HG02759 (cell line): ENCODE data around the gene LPP.
"Not testable (repeated sequence)": the region's sequence is repeated elsewhere in the genome, so short reads cannot be mapped to it uniquely, and the experiment has no call there.

ENCODE experiments used
- ATAC-seq: cut with Tn5 transposase; IDR thresholded peaks from one replicate; pipeline ENCODE4 v1.9.1; 2021; ENCODE audit warnings: mild to moderate bottlenecking, moderate library complexity; ENCODE audit not compliant: unreplicated experiment

Gene LPP

DNA sequence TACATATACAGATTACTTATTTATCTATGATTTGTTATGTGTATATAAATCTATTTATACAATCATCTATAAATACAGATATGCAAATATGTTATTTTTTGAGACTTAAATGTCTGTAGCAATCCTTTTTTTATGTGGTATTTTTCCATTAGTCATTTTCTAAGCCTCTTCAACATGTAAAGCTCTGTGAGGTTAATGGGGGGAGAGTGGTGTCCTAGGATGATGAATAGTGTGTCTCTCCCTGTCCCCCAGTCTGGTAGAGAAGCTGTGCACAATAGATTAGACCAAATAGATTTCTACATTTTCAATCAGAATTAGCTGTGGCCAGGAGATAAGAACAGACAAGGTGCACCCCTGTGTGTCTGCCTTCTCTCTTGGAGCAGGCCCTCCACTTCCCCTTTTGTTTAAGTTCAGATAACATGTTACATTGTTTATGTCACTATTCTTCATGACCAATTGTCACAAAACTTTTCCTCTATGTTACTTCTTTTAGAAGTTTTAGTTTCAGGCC is 453.9 kb downstream of the LPP start:
- no peak for ATAC-seq

DNA sequence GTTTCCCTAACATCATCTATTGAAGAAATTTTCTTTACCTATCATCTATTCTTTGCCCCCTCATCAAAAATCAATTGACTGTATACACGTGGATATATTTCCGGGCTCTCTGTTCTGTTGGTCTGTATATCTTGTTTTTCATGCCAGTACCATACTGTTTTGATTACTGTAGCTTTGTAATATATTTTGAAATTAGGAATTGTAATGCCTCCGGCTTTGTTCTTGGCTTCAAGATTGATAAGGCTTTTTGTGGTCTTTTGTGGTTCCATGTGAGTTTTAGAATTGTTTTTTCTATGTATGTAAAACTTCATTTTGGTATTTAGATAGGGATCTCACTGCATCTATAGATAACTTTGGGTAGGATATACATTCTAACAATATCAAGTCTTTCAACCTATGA is 454.4 kb downstream of the LPP start:
- ATAC-seq = no peak

DNA sequence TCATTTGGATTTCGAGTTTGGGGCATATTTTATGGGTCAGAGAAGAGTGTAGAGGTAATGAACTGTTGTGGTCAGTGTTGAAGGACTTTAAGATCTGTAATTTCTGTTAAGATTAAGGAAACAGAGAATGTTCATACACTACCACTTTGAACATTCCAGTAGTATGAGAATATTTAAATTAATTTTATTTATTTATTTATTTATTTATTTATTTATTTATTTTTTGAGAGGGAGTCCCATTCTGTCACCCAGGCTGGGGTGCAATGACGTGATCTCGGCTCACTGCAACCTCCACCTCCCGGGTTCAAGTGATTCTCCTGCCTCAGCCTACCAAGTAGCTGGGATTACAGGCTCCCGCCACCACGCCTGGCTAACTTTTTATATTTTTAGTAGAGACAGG is 459.8 kb downstream of the LPP start:
- ATAC-seq = not testable (repeated sequence)

DNA sequence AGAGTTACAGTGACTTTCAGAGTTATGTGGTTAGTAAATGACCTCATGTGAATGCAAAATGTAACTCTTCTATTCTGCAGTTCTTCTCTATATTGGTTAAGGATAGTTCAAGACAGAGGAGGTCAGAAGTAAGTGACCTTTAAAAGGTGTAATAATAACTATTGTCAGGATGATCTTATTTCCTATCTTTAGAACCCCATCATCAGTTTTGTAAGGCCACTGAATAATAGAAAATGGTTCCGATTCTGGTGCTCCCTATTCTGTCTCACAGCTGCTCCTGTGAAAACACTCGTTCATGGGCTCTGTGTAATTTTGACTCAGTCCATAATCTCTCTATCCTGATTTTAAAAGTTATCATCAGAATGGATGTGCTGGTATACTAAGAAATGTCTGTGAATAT is 463.3 kb downstream of the LPP start:
- no peak for ATAC-seq

DNA sequence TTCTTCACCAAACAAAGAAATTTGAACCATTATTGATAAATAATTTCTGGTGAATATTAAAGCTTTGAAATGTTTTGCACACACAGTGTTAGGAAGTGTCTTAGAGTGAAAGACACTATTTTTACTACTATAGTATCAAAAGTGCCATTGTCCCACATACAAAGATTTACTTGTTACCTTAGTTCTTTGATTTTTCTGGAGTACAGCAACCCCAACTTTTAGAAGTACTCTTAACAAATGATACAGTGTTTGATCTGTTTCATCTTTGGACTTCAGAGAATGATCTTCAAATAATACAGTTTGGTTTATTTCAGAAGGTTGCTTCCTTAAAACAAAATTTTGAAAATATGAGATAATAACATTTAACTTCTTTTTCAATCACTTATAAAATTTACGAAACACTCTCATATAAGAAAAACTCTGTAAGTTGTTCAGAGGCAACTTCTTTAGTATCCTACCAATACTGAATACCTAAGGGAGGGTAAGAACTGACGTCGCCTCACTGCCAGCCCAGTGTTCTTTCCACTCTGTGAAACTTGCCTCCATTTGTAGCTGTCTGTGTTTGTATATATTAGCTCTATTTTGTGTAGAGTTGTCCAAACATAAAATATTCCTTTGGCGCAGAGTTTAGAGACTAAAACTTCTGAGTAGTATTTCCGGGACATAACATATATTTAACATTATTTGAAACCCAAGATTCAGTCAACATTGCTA is 464.2 kb downstream of the LPP start:
- ATAC-seq = no peak

DNA sequence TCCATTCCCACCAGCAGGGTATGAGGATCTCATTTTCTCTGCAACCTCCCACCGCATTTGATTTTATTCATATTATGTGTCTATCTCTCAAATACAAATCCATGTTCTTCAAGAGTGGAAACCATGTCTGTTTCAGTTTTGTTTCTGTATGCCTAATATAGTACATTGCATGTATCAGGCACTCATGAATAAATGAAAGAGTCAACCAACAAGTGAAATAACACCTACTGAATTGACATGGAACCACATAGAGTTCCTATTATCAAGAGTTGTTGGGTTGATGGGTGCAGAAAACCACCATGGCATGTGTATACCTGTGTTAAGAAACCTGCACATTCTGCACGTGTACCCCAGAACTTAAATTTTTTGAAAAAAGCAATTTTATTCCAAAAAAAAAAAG is 466.8 kb downstream of the LPP start:
- ATAC-seq = no peak

DNA sequence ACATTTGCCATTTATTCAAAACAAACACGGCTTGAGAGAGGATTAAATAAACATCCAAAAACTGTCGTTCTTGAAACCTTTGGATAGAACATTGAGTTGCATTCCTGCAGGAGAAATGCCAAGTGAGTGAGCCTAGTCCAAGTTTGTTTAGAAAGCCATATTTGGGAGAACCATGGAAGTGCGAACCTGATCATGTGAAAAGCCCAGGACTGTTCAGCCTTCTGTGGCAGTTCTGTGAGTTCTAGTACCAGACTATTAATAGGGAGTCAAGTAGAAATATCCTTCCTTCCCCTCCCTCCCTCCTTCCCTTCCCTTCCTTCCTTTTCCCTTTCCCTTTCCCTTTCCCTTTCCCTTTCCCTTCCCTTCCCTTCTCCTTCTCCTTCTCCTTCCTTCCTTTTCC is 470.4 kb downstream of the LPP start:
- ATAC-seq = no peak

DNA sequence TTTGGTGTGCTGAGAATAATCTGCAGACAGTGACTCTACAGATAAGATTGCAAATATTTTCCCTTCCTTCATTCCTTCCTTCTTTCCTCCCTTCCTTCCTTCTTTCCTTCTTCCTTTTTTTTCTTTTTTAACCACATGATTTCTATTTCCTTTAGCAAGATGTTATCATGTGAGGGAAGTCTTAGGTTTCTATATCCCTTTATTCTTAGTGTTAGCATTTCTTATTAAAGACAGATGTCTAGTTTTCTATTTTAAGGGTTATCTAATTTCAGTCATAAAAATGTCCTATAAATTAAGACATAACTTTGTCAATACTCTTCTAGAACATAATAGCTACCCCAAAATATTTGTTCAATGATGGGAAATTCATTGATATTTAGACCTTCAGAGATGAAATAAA is 470.9 kb downstream of the LPP start:
- ATAC-seq = no peak

DNA sequence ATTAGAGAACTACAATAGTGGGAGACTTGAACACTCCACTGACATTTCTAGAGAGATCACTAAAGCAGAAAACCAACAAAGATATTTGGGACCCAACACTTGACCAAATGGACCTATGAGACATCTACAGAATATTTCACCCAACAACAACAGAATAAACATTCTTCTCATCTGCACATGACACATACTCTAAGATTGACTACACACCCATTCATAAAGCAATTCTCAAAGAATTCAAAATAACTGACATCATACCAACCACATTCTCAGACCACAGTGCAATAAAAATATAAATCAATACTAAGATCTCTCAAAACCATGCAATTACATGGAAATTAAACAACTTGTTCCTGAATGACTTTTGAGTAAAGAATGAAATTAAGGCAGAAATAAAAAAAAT is 473.7 kb downstream of the LPP start:
- ATAC-seq = no peak

DNA sequence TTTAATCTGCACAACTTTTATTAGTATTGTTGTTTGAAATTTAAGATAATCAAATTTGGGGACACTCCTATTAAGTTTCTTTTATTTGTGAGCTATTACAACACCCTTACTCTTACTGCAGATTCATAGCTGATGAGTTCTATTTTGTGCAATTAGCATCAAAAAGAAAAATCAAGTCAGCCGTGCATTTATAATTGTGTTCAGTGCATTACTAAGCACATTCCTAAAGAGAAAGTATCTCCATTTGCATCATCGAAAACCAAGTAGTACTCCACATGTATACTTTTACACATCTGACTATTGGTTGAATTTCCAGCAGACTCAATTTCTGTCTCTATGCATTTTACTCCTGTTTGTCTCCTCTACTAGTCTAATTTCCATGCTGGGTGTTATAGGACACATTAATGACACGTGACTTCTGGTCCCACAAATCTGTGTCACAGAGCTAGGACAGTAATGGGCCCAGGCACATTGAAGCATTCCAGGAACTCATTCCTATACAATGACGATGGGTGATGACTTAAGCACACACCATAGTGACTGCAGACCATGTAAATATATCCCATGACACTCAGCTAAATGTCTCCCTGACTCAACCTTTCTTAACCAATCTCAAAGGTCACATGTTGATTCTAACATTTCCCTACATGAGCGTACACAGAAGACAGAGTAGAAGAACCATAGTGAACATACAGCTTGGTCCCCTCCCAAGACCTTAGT is 477.5 kb downstream of the LPP start:
- no peak for ATAC-seq

DNA sequence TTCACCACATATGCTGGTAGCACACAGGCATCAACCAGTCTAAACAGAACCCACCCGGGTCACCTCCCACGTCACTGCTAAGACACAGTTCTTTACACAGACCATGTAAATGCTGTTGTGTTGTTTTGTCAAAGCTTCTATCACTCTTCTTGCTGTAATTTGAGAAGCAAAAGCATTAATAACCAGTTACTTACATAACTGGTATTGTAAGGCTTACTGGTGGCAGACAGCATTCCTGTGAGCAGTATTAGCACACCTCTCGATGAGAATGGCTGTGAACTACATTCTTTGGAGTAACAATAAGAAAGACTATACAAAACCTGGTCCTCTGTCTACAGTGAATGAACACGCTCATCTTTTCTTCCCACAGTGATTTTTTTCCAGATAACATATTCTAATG is 479.2 kb downstream of the LPP start:
- ATAC-seq = no peak

DNA sequence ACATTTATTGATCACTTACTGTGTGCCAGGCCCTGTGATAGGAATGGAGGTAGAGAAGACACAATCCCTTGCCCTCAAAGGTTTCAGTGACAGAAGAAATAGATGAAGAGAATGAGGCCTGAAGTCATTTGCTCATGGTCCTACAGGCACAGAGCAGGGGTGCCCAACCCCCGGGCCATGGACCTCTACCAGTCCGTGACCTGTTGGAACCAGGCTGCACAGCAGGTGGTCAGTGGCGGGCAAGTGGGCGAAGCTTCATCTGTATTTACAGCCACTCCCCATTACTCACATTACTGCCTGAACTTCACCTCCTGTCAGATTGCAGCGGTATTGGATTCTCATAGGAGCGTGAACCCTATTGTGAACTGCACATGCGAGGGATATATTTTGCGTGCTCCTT is 480.3 kb downstream of the LPP start:
- ATAC-seq = no peak

DNA sequence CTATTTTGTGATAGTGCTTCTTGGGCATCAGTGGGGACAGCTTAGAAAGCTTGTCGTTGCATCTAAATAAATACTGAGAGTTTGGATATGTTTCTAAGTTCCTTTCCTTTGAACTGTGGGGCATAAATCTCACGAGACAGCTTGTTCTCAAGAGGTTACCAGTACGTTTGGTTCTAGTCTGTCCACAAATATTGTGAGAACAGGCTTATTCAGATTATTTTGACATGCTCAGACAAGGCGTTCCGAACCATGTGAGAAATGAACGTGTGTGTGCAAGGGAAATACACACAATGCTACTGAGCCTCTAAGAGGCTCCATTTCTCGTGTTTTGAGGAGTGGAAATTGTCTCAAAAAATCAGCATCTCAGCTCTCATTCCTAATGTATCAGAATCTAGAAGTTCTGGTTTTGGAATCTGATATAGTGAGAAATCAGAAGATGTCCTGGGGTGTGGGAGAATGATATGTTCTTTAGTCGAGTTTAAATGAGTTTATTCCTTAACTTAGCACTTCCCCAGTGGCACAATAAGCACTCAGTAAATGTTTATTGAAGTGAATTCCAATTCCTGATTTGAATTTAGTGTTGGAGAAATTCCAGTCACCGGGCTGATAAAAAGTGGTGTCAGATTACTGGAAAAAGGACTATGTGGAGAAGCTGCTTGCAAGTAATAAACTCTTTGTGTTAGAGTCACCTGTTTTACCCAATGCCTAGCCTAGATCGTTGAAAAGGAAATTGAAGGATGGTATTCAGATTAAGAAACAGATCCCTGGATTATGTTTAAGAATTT is 481.5 kb downstream of the LPP start:
- ATAC-seq = no peak

DNA sequence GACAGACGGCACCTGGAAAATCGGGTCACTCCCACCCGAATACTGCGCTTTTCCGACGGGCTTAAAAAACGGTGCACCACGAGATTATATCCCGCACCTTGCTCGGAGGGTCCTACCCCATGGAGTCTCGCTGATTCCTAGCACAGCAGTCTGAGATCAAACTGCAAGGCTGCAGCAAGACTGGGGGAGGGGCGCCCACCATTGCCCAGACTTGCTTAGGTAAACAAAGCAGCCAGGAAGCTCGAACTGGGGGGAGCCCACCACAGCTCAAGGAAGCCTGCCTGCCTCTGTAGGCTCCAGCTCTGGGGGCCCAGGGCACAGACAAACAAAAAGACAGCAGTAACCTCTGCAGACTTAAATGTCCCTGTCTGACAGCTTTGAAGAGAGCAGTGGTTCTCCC is 482.3 kb downstream of the LPP start:
- ATAC-seq = not testable (repeated sequence)

DNA sequence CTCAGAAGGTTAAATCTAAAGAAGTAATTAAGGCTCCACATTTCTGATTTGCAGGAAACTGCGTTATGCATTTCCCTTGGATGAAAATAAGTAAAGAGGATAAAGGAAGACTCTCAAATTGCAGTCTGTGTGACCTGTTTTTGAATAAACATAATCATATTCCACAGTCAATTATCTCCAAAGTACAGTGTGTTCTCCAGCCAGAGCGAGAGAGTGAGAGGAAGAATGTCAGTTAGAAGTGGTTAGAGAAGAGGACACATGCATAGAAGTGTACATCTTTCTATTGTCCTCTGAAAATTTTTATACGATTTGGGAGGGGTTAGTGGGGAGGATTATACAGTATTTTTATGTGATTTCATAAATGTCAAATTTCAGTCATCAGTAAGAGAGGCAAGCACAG is 487.1 kb downstream of the LPP start:
- ATAC-seq = no peak

DNA sequence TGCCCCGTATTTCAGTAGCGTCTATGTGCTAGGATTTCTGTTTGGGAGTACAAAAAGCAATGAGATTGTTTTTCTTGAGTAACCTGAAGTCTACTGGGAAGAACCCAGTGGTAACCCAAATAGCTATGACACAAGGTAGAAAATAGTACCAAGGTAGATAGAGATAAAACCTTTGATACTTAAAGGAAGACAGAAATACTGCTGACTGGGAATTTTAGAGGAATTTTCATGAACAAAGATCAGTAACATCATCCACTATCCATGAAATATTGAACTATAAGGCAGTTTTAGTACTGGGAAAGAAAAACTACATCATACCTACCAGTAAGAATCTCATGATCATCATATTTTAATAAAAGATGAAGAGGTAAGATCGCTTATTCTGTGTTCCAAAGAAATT is 489.8 kb downstream of the LPP start:
- no peak for ATAC-seq

DNA sequence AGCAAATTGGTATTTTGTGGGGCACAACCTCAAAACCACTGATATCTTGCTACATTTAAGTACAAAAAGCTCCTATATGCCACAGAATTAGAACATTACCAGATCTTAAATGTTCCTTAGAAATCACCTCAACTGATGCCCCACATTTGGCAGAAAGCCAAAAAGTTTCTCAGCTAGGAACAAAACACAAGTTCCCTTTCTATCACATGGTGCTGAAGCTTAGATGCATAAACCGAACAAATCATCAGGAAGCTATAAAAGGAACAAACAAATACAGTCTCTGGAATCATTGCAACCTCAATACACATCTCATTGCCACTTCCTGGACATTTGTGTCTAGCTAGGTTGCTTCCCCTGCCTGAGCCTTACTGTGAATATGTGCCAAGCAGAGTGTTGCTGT is 492.6 kb downstream of the LPP start:
- ATAC-seq = no peak

DNA sequence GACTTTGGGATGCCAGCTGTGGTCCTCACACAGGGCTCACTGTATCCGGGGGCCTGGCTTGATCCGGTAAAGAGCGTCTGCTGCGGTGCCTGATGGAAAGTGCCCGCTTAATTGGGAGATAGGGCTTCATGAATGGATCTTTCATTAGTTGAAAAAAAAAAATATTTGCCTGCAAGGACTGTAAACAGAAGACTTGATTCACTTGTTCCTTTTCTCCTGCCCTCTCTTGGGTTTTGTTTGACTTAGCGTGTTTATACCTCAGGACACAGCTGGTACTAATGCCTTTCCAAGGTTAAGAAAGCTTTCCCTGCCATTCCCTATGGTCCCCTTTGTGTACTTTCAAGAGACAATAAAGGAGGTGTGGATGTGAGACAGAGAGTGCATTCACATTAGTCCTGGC is 493.3 kb downstream of the LPP start:
- no peak for ATAC-seq

DNA sequence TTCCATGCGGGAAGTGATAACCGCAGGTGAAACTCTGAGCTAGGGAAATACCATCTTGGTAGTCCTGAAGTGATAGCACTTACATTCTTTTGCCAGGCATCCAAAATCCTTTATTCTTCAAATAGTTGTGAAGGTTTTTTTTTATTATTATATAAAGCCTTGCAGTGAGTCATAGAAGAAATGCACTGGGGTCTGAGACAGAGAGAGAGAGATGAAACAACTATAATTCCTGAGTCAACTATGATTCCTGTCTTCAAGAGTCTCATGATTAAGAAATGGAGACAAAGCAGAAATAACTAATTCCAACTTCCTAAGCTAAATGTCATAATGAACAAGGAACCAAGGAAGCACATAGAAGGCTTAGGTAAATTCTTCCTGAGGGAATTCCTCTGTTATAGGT is 495.6 kb downstream of the LPP start:
- no peak for ATAC-seq

DNA sequence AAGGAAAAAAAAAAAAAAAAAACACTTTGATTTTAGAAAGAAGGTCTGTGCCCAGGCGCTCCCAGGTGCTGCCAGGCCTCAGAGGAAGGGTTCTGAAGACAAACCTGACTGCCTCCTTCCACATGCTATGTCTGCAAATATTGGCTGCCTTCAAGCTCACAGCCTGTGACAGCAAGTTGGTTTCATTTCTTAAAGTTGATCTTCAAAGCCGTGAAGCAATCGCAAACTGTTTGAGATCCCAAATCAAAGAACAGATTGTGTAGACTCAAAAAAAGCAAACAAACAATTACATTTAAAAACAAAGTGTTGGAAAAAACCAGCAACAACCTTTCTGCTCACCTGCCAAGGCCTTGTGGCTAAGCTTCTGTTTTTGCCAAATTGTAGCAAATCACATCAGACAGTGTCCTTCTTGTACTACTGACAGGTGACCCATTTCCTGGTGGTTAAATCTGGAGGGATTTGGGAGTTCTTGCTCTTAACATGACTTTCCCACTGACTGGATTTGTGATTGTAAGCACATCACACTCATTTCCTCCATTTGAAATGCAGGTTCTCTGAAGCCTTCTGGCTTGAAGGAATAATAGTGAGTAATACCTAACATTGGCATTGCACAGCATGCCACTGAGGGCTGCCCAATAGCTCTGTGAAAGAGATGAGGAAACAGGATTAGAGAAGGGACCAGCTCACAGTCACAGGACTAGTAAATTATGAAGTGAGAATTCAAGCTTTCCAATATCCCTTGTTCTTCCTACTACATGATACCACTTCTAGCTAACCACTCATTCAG is 502.4 kb downstream of the LPP start:
- ATAC-seq = no peak

DNA sequence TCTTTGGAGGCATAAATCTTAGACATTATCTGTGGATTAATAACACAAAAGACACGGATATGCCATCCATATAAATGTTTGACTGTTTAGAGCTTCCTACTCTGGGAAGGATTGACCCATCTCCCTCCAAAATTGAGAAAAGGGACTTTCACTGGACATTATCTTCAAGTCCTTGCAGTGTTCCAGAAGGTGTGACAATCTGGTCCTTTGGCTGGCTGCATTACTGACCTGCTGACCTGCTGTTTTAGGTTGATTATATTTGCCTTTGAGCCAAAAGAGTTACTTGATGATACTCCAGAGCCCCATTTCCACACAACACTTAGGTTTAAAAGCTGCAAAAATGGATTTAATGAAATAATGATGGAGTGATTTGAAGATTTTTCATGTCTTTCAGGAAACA is 504.6 kb downstream of the LPP start:
- ATAC-seq = no peak
